ENCODE results near the gene SPRY2. TPM values are rescaled to one million over a fixed set of nuclear protein-coding genes. Genes with fewer than 3 reads are reported as not detected.
A peak's percentile ranks its signal among the peaks of the same experiment; 100 is the strongest.

Gene SPRY2
- polyA plus RNA-seq, 6 donors from 2014 or later: 0.18 to 7.3 (median 1.2) TPM

DNA sequence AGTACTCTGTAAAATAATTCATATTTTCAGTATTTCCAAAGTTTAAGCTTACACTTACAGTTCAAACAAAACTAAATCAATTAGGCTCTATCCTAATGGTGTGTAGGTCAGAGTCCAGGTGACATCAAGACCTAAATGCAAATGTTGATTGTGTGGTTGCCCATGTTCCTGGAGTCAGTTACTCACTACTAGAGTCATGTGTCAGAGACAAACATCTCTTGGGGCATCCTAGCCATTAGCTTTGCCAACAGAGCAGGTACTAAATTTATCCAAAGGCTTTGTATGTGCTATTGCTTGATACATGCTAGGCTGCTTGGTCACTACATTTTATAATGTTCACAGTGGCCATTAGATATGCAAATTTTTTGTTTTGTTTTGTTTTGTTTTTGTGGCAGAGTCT is 11.7 kb downstream of the SPRY2 start:
- H3K27ac Mint-ChIP-seq: no peak overlapping the region

DNA sequence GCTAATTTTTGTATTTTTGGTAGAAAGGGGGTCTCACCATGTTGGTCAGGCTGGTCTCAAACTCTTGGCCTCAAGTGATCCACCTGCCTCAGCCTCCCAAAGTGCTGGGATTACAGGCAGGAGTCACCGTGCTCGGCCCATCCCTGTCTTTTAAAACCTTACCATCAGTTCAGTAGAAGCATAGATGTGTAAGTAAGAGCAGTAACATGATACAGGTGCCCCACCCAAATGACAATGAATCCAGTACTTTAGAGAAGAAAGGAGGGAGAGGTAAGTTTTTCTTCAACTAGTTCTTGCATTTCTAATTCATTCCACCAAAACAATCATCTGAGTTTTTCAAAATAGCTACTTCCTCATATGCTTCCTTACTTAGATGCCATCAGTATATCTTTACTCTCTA is 21.9 kb downstream of the SPRY2 start:
- Mint-ChIP-seq H3K36me3 (no peaks in the 10 kb centered on the region), H3K9me3 (peaks cover 0 to 7% (median 0%) of the 10 kb centered on the region in 7 donors), H3K4me1 (no peaks in the 10 kb centered on the region), H3K27me3 (no peaks in the 10 kb centered on the region), H3K4me3 (no peak overlapping the region), H3K27ac (no peak overlapping the region)
- ATAC-seq (ENCODE audit: low read depth in 2 of 2): no peak
- DNase-seq: no peak

More for the DNA sequence above, 11.7 kb downstream of the SPRY2 start:
- DNase-seq (no peak), ATAC-seq (ENCODE audit: low read depth in 2 of 2) (no peak)
- H3K9me3 Mint-ChIP-seq: no peaks in the 10 kb centered on the region
- H3K36me3 Mint-ChIP-seq: no peaks in the 10 kb centered on the region
- H3K4me1 Mint-ChIP-seq: no peaks in the 10 kb centered on the region
- no peaks in the 10 kb centered on the region for H3K27me3 Mint-ChIP-seq
- H3K4me3 Mint-ChIP-seq: peak overlapping the region in 1 of 8 donors; percentile 15

DNA sequence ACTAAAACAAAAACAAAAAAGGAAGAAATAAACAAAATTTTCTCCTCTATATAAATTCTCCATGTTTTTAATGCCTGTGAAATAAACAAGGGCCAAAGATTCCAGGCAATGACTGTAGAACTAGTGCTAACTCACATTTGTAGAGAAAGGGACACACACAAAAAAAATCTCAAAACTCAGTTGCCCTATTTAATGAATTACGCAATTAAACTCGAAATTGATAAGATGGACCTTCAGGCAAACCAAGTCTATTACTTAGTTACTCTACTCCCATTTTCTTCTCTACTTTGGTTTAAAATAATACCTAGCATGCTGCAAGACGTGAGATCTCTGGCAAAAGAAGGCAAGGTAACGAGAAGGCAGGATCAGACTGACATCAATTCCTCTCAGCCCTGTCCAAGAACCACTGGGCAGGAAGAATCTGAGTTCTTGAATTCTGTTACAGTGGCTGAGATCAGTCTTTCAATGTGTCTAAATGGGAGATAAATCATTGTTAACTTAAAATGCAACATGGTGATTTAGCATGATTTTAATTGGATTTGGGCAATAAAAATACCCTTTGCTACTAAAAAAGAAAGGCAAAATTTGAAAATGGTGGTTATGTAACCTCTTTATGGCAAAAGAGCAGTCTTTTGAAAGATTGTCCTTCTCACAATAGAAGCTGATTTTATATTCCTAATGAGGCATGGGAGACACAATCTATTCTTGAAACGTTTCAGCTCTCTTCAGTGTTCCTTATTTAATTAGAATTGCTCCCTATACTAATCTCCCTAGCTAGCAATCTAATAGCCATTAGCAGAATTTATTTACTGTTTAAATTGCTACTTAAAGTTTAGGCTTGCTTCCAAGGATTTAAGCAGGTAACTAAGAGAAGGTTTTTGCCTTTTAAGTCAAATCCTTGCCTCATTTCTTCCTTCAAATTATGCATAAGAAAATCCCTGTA is 25.9 kb downstream of the SPRY2 start:
- Mint-ChIP-seq H3K4me1 (peaks cover 0 to 2% (median 0%) of the 10 kb centered on the region in 3 donors), H3K27ac (no peak overlapping the region), H3K4me3 (no peak overlapping the region), H3K9me3 (peaks cover 0 to 6% (median 0%) of the 10 kb centered on the region in 7 donors), H3K36me3 (no peaks in the 10 kb centered on the region), H3K27me3 (no peaks in the 10 kb centered on the region)
- DNase-seq (no peak), ATAC-seq (ENCODE audit: low read depth in 2 of 2) (no peak)

DNA sequence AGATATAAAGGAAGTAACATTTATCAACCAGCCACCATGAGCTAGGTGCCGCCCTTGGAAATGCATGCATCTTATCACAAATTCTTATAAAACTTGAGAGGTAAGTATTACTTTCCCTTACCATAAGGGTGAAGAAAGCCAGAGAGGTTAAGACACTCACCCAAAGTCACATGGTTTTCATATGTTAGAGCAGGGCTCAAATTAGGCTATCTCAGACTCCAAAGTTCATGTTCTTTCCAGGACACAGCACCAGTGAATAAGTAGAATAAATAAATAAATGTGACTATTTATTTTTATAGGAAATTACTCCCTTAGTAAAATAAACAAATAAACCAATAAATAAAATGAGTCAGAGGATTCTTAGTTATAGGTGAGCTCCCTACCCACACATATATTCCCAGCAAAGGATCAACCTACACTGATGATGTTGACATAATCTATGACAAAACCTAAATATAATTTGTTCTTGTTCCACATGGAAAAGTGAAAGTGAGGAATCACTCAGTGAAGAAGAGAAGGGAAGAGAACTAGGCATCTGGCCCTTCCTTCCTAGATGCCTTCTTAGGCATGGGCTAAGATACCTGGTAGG is 27.2 kb downstream of the SPRY2 start:
- peaks cover 0 to 4% (median 0%) of the 10 kb centered on the region in 7 donors for H3K9me3 Mint-ChIP-seq
- no peak overlapping the region for H3K4me3 Mint-ChIP-seq
- DNase-seq (no peak), ATAC-seq (ENCODE audit: low read depth in 2 of 2) (no peak)
- H3K27me3 Mint-ChIP-seq: no peaks in the 10 kb centered on the region
- no peaks in the 10 kb centered on the region for H3K36me3 Mint-ChIP-seq
- H3K27ac Mint-ChIP-seq: no peak overlapping the region
- peaks cover 0 to 2% (median 0%) of the 10 kb centered on the region in 3 donors for H3K4me1 Mint-ChIP-seq

DNA sequence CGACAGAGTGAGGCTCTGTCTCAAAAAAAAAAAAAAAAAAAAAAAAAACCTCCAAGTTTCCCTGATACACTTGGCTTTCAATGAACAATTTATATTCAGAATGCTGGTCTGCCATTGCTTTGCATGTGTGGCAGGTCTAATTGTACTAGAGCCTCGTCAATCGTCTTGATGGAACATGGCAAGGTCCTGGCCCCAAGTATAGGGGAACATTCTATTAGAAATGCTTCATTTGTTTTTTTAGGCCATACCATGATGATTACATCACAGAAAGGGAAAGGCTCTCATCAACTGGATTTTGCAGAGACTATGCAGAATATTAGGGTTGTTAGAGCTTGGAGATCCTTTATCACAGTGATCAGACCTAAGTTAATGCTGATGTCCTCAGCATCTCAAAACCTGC is 28.0 kb downstream of the SPRY2 start:
- H3K4me1 Mint-ChIP-seq: peaks cover 0 to 2% (median 0%) of the 10 kb centered on the region in 3 donors
- no peaks in the 10 kb centered on the region for H3K27me3 Mint-ChIP-seq
- no peak overlapping the region for H3K4me3 Mint-ChIP-seq
- DNase-seq (no peak), ATAC-seq (ENCODE audit: low read depth in 2 of 2) (no peak)
- no peaks in the 10 kb centered on the region for H3K36me3 Mint-ChIP-seq
- no peaks in the 10 kb centered on the region for H3K9me3 Mint-ChIP-seq
- no peak overlapping the region for H3K27ac Mint-ChIP-seq

DNA sequence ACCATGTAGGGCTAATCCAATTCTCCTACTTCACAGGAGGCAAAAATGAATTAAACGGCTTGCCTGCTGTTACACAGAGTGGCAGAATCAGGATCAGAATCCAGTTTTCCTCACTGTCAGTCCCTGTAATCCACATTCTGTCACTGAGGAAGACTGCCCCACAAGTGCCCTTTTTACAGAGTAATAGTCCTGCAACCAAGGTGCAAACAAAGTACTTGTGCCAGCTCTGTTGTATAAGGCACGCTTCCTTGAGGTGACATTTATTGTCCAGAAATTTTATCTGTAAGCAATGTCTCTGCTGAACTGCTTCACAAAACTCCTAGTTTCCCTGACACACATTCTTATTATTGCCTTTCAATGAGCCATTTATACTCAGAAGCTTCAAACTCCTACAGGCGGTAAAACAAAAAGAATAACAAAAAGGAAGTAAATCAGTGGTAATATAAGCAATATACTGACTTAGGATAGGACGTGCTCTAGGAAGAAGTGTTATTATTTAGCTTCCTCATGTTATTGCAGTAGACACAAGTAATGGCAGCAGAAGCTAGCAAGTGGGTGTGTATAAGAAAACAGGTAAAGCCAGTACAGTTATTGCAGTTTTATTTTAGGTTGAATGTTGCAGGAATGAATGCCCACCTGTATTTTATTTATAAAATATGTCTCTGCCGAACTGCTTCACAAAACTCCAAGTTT is 28.8 kb downstream of the SPRY2 start:
- H3K36me3 Mint-ChIP-seq: no peaks in the 10 kb centered on the region
- no peaks in the 10 kb centered on the region for H3K9me3 Mint-ChIP-seq
- no peak for DNase-seq
- no peaks in the 10 kb centered on the region for H3K27me3 Mint-ChIP-seq
- no peak for ATAC-seq (ENCODE audit: low read depth in 2 of 2)
- H3K4me1 Mint-ChIP-seq: peaks cover 2 to 6% (median 4%) of the 10 kb centered on the region in 3 donors
- no peak overlapping the region for H3K27ac Mint-ChIP-seq
- H3K4me3 Mint-ChIP-seq: no peak overlapping the region

DNA sequence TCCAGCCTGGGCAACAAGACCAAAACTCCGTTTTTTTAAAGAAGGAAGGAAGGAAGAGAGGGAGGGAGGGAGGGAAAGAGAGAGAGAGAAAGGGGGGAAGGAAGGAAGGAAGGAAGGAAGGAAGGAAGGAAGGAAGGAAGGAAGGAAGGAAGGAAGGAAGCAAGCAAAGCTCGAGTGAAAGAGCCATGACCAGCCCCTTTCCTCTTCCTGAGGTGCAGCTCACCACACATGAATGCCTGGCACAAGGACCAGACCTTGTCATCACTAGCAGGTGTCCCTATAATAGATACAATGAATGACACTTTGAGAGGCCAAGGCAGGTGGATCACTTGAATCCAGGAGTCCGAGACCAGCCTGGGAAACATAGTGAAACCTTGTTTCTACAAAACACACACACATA is 31.0 kb downstream of the SPRY2 start:
- H3K27me3 Mint-ChIP-seq: peaks cover 0 to under 1% (median 0%) of the 10 kb centered on the region in 3 donors
- no peak overlapping the region for H3K4me3 Mint-ChIP-seq
- no peaks in the 10 kb centered on the region for H3K9me3 Mint-ChIP-seq
- H3K27ac Mint-ChIP-seq: no peak overlapping the region
- no peaks in the 10 kb centered on the region for H3K36me3 Mint-ChIP-seq
- peaks cover 4 to 15% (median 5%) of the 10 kb centered on the region in 3 donors for H3K4me1 Mint-ChIP-seq
- DNase-seq (no peak), ATAC-seq (ENCODE audit: low read depth in 2 of 2) (no peak)

DNA sequence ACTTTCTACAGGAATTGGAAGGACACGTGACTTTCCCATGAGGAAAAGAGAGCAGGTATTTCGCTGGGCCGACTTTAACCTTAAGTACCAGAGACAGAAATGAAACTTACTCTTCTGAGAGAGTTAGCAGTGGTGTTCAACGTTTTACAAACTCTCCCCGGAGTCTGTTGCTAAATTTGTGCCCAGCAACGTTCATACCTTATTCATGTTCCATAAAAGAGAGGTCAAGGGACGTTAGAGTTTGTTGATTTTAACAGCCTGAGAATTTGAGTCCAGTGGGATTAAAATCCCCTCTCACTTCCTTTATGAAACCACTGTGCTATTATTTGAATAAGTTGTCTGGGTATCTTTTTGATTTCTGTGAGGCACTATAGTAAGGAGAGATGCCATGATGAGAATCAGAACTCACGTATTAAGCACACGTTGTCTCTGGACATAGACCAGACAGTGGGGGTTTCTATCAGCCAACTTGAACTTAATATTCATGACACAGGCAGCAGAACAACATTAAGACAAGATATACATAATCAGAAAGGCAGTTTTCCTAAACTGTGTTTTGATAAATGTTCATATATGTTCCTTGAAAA is 33.4 kb downstream of the SPRY2 start:
- DNase-seq: no peak
- H3K27ac Mint-ChIP-seq: peak overlapping the region in 1 of 6 donors; percentile 5
- no peak overlapping the region for H3K4me3 Mint-ChIP-seq
- H3K4me1 Mint-ChIP-seq: peaks cover 3 to 15% (median 4%) of the 10 kb centered on the region in 3 donors
- no peaks in the 10 kb centered on the region for H3K36me3 Mint-ChIP-seq
- H3K9me3 Mint-ChIP-seq: no peaks in the 10 kb centered on the region
- H3K27me3 Mint-ChIP-seq: peaks cover 0 to 5% (median 0%) of the 10 kb centered on the region in 3 donors
- no peak for ATAC-seq (ENCODE audit: low read depth in 2 of 2)

DNA sequence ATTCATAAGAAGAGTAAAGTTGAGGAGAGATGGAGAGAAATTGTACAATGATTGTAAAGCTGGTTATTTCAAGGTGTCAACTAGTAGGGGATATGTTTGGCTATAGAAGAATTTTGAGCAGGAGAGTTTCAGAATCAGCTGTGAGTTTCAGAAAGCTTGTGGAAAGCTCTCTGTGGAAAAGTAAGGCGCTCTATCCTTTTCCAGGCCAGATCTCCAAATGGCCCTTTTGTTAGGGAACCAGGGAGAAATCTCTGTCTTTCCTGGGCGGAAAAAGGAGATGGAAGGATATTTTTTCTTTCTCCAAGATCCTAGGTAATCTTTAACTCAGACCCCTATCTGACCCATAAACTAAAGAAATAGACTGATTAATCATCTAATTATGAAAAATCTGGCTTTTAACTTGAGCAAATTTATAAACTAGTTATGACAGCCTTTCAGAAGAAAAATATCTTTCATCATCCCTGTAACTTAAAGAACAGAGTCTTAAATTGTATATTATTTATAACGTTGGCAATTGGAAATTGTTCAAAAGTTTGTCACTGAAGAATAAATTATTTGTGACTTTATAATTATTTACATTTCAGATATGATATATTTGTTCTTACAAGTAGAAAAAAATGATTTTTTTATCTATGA is 34.5 kb downstream of the SPRY2 start:
- Mint-ChIP-seq H3K4me3 (no peak overlapping the region), H3K4me1 (peaks cover 3 to 15% (median 4%) of the 10 kb centered on the region in 3 donors), H3K27ac (no peak overlapping the region), H3K9me3 (no peaks in the 10 kb centered on the region), H3K36me3 (no peaks in the 10 kb centered on the region), H3K27me3 (peaks cover 0 to 5% (median 0%) of the 10 kb centered on the region in 3 donors)
- ATAC-seq (ENCODE audit: low read depth in 2 of 2) (no peak), DNase-seq (no peak)

DNA sequence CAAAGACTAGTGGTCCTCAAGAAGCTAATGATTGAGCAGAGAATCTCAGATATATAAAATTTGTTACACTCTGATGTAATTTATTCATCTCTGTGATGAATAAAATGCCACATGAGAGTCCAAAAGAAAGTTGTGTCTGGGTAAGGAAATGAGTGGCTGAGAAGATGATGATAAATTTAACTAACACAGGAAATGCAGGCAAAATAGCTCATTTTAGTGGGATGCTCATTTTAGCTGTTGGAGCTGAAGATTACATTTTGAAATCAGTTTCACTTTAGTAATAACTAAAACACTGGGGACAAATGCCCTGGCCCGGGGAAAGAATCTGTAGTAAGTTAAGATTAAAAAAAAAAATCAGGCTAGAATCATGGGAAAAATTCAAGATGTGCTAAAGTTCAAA is 35.2 kb downstream of the SPRY2 start:
- H3K4me1 Mint-ChIP-seq: peaks cover 3 to 15% (median 4%) of the 10 kb centered on the region in 3 donors
- no peak overlapping the region for H3K4me3 Mint-ChIP-seq
- peaks cover 0 to 5% (median 0%) of the 10 kb centered on the region in 3 donors for H3K27me3 Mint-ChIP-seq
- no peaks in the 10 kb centered on the region for H3K9me3 Mint-ChIP-seq
- no peak for ATAC-seq (ENCODE audit: low read depth in 2 of 2)
- no peak for DNase-seq
- peak overlapping the region in 1 of 6 donors; percentile 24 for H3K27ac Mint-ChIP-seq
- no peaks in the 10 kb centered on the region for H3K36me3 Mint-ChIP-seq

DNA sequence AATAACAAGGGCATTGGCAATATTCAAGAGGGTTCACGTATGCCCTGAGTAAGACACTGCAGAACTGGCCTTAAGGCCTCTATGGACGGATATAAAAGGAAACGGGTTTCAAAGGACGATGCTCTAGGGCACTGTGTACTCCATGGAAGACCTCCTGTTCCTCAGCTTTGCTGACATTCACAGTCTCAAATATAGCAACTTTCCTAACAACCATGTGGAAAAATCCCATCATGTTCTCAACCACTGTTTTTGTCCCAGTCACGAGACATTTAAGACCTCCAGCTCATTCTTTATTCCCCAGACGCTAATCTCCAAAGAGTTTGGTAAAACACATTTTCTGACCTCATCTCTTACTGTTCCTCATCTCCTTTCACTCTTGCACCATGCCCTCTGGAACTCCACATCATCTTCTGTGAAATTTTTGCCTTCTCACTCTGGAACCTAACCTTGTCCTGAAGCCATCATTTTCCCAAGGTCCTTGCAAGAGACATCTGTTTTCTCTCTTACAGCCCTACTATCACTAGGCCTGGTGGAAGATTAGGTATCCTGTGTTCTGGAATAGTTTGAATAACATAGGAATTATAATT is 37.6 kb downstream of the SPRY2 start:
- DNase-seq: no peak
- peaks cover 0 to 5% (median 0%) of the 10 kb centered on the region in 3 donors for H3K27me3 Mint-ChIP-seq

DNA sequence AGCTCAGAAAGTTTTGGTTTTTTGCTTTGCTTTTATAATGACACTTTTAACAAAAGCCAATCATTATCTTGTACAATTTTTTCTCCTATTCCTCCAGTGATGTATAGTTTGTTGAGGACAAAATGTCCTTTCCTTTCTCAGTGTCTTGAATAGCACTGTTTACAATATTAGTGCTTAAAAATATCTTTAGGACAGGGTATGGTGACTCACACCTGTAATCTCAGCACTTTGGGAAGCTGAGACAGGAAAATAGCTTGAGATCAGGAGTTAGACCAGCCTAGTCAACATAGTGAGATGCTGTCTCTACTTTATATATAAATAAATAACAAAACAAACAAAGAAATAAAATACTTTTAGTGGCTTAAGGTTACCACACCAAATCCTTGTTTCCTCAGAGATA is 41.9 kb downstream of the SPRY2 start:
- H3K9me3 Mint-ChIP-seq: no peaks in the 10 kb centered on the region
- no peak overlapping the region for H3K27ac Mint-ChIP-seq
- ATAC-seq (ENCODE audit: low read depth in 2 of 2) (no peak), DNase-seq (no peak)
- no peaks in the 10 kb centered on the region for H3K36me3 Mint-ChIP-seq
- peaks cover 6 to 11% (median 7%) of the 10 kb centered on the region in 3 donors for H3K4me1 Mint-ChIP-seq
- no peak overlapping the region for H3K4me3 Mint-ChIP-seq
- no peaks in the 10 kb centered on the region for H3K27me3 Mint-ChIP-seq

More for the DNA sequence above, 37.6 kb downstream of the SPRY2 start:
- ATAC-seq (ENCODE audit: low read depth in 2 of 2): no peak
- Mint-ChIP-seq H3K36me3 (no peaks in the 10 kb centered on the region), H3K4me3 (no peak overlapping the region), H3K9me3 (no peaks in the 10 kb centered on the region), H3K27ac (no peak overlapping the region), H3K4me1 (peaks cover 3 to 15% (median 4%) of the 10 kb centered on the region in 3 donors)
